Neutrophil (primary cell): ENCODE results near the gene ATAD3A.

Source experiments
- H3K27ac ChIP-seq: fragments of 200-600 bp; sonication (generic); 2 replicates; pipeline ENCODE4 v1.5.1; 2016; ENCODE audit warnings: mild to moderate bottlenecking, moderate library complexity
- H3K27me3 ChIP-seq: fragments of 200-600 bp; sonication (generic); 2 replicates; pipeline ENCODE4 v1.6.0; 2016; ENCODE audit warnings: mild to moderate bottlenecking
- H3K36me3 ChIP-seq: fragments of 200-600 bp; sonication (generic); 2 replicates; pipeline ENCODE4 v1.5.1; 2017
- H3K4me1 ChIP-seq, 2 experiments: fragments of 200-600 bp in 1 of 2; sonication (generic) in 1 of 2; 1 replicate in 1 of 2; 2 replicates in 1 of 2; pipeline versions ENCODE4 v1.5.1 to v1.6.1; 2013 to 2016; ENCODE audit warnings: low read depth in 1 of 2, low read length in 1 of 2, mild to moderate bottlenecking in 1 of 2, moderate library complexity in 1 of 2; ENCODE audit not compliant: control insufficient read depth in 1 of 2, insufficient read depth in 1 of 2
- H3K4me3 ChIP-seq, 2 experiments: fragments of 200-600 bp in 1 of 2; sonication (generic) in 1 of 2; 1 replicate in 1 of 2; 2 replicates in 1 of 2; pipeline ENCODE4 v1.5.1; 2013 to 2016; ENCODE audit warnings: low read depth in 1 of 2, low read length in 1 of 2, mild to moderate bottlenecking in 1 of 2, moderate library complexity in 1 of 2
- H3K9me3 ChIP-seq: fragments of 200-600 bp; sonication (generic); 2 replicates; pipeline ENCODE4 v1.5.1; 2016
- CTCF ChIP-seq: fragments of 200-600 bp; sonication (generic); IDR thresholded peaks from 2 replicates; pipeline ENCODE4 v1.5.1; 2016; ENCODE audit warnings: antibody characterized with exemption

Gene ATAD3A

GRCh38 chr1:1545946-1546737, 34.2 kb downstream of the ATAD3A start:
- no peak overlapping the region for H3K27ac ChIP-seq
- no peak for TF ChIP-seq CTCF
- H3K4me1 ChIP-seq: no peaks in the 10 kb centered on the region
- peaks cover 70% of the 10 kb centered on the region for H3K36me3 ChIP-seq
- H3K9me3 ChIP-seq: no peaks in the 10 kb centered on the region
- peaks cover 5% of the 10 kb centered on the region for H3K27me3 ChIP-seq
- H3K4me3 ChIP-seq: no peak overlapping the region

- no peak overlapping the region for H3K4me3 ChIP-seq
- H3K36me3 ChIP-seq: peaks cover 68% of the 10 kb centered on the region
- H3K27me3 ChIP-seq: no peaks in the 10 kb centered on the region
- no peaks in the 10 kb centered on the region for H3K9me3 ChIP-seq
- H3K27ac ChIP-seq: no peak overlapping the region
- H3K4me1 ChIP-seq: no peaks in the 10 kb centered on the region
- TF ChIP-seq CTCF: no peak
Observed at GRCh38 chr1:1547011-1547410, 35.0 kb downstream of the ATAD3A start.

GRCh38 chr1:1547476-1547875, 35.5 kb downstream of the ATAD3A start:
- peaks cover 68% of the 10 kb centered on the region for H3K36me3 ChIP-seq
- no peak overlapping the region for H3K4me3 ChIP-seq
- TF ChIP-seq CTCF: no peak
- no peaks in the 10 kb centered on the region for H3K27me3 ChIP-seq
- no peaks in the 10 kb centered on the region for H3K9me3 ChIP-seq
- no peaks in the 10 kb centered on the region for H3K4me1 ChIP-seq
- H3K27ac ChIP-seq: no peak overlapping the region

GRCh38 chr1:1548591-1548990, 36.6 kb downstream of the ATAD3A start:
- Histone ChIP-seq H3K4me3 (no peak overlapping the region), H3K36me3 (peaks cover 58% of the 10 kb centered on the region), H3K27me3 (no peaks in the 10 kb centered on the region), H3K9me3 (no peaks in the 10 kb centered on the region), H3K27ac (no peak overlapping the region), H3K4me1 (no peaks in the 10 kb centered on the region)
- no peak for TF ChIP-seq CTCF

GRCh38 chr1:1550087-1550486, 38.1 kb downstream of the ATAD3A start:
- Histone ChIP-seq H3K4me3 (no peak overlapping the region), H3K9me3 (no peaks in the 10 kb centered on the region), H3K27ac (no peak overlapping the region), H3K36me3 (peaks cover 55% of the 10 kb centered on the region), H3K4me1 (no peaks in the 10 kb centered on the region), H3K27me3 (no peaks in the 10 kb centered on the region)
- no peak for TF ChIP-seq CTCF
